AG09319 (cell line): ENCODE data around the gene DENND6B.

Source experiments
- DNase-seq: peaks from one replicate; pipeline ENCODE4 v3.0.0-alpha.2; 2010; ENCODE audit warnings: low read depth; ENCODE audit errors: extremely low read depth
- TF ChIP-seq, protein P1 (sequence below): IDR thresholded peaks from 2 replicates; pipeline ENCODE4 v1.5.1; 2011; ENCODE audit warnings: low read depth, mild to moderate bottlenecking, inconsistent platforms, low read length, moderate library complexity

The DENND6B gene

GRCh38 chr22:50361222-50361621, 34.4 kb upstream of the DENND6B start:
- no peak for DNase-seq
- TF ChIP-seq, protein P1, sequence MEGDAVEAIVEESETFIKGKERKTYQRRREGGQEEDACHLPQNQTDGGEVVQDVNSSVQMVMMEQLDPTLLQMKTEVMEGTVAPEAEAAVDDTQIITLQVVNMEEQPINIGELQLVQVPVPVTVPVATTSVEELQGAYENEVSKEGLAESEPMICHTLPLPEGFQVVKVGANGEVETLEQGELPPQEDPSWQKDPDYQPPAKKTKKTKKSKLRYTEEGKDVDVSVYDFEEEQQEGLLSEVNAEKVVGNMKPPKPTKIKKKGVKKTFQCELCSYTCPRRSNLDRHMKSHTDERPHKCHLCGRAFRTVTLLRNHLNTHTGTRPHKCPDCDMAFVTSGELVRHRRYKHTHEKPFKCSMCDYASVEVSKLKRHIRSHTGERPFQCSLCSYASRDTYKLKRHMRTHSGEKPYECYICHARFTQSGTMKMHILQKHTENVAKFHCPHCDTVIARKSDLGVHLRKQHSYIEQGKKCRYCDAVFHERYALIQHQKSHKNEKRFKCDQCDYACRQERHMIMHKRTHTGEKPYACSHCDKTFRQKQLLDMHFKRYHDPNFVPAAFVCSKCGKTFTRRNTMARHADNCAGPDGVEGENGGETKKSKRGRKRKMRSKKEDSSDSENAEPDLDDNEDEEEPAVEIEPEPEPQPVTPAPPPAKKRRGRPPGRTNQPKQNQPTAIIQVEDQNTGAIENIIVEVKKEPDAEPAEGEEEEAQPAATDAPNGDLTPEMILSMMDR: no peak

DNA sequence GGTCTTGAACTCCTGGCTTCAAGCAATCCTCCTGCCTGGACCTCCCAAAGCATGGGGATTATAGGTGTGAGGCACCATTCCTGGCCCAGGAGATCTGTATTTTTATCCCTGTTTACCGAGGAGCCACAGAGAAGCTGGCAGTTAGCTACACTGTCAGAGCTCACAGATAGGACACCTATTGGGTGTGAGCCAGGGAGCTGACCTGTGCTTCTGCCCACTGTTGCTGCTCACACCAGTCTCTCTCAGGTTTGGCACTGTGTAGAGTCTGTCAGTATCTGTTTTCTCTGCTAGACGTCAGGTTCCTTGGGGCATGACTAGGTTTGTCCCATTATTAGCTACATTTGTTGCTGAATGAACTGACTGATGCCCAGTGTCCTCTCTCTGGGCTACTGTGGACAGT, 33.8 kb upstream of the DENND6B start:
- TF ChIP-seq, protein P1: no peak

DNA sequence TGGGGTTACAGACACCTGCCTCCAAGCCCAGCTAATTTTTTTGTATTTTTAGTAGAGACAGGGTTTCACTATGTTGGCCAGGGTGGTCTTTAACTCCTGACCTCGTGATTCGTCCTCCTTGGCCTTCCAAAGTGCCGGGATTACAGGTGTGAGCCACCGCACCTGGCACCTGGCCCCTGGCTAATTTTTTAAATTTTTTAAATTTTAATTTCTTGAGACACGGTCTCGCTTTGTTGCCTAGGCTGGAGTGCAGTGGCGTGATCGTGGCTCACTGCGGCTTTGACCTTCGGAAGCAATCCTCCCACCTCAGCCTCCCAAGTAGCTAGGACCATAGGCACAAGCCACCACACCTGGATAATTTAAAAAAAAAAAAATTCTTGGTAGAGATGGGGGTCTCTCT, 30.9 kb upstream of the DENND6B start:
- no peak for DNase-seq
- TF ChIP-seq, protein P1: no peak

More for the DNA sequence above, 33.8 kb upstream of the DENND6B start:
- DNase-seq: no peak

DNA sequence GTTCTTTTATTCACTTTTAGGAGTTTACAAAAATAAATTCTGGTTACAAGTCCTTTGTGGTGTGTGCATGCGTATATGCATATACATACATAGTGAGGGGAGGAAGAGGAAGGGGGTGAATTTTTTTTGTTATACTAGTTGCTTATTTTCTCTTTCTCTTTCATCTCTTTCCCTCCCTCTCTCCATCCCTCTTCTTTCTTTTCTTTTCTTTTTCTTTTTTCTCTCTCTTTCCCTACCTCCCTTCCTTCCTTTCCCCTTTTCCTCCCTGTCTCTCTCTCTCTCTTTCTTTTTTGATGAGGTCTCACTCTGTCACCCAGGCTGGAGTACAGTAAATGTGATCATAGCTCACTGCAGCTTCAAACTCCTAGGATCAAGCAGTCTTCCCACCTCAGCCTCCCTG, 30.4 kb upstream of the DENND6B start:
- no peak for DNase-seq
- TF ChIP-seq, protein P1: no peak

DNA sequence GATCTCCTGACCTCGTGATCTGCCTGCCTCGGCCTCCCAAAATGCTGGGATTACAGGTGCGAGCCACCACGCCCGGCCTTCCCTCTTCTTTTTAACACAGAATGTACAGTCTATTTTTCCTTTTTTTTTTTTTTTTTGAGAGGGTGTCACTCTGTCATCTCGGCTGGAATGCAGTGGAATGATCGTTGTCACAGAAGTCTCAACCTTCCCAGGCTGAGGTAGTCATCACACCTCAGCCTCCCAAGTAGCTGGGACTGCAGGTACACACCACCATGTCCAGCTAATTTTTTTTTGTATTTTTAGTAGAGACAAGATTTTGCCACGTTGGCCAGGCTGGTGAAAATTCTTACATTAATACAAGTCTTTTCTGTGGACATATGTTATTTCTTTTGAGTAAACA, 29.4 kb upstream of the DENND6B start:
- DNase-seq: no peak
- TF ChIP-seq, protein P1: no peak

DNA sequence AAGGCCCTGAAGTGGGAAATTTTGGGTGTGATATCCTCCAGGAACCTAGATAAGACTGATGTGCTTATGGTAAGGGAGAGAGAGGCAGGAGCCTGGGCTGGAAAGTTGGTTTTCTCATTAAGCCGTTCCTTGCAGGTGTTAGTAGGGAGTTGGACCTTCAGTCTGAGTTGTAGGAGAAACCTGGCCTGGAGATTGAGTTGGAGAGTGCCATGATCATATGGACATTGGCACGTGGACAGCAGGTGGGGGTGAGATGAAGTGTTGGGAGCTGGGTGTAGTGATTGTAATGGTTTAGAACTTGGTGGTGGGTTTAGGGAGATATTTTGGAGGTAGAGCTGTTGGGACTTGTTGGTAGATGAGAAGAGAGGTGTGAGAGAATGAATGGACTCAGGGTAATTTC, 21.2 kb upstream of the DENND6B start:
- DNase-seq: no peak
- TF ChIP-seq, protein P1: no peak

GRCh38 chr22:50347157-50347556, 20.3 kb upstream of the DENND6B start:
- DNase-seq: no peak
- TF ChIP-seq, protein P1: no peak
